ENCODE data around the gene GLIS1. TPM values are rescaled to one million over a fixed set of nuclear protein-coding genes. Genes with fewer than 3 reads are reported as not detected.

GLIS1 gene
- total RNA-seq, 1 experiment from 2014 or later: 1.7 TPM

DNA sequence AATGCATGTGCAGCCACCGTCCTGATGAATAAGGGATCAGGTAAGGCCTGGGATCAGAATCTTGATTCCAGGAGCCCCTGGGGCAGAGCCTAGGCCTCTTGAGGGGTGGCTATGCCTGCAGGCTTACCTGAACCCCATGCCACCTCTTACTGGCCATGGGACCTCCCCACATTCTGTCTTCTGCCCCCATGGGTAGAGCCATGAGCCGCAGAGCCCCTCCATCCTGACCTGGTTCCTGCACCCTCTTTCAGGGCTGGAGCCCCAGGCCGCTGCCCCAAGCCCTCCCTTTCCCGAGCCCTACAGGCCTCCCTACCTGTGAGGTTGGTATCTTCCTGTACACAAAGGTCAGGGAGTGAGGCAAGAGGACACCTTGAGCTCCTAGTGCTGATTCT, 159.0 kb downstream of the GLIS1 start:
- no peak overlapping the region for H3K9ac ChIP-seq (ENCODE audit: low read length)
- H3K9me3 ChIP-seq (ENCODE audit: low read length): no peaks in the 10 kb centered on the region
- H3K27me3 ChIP-seq (ENCODE audit: low read length): no peaks in the 10 kb centered on the region
- CTCF ChIA-PET: no interaction called here
- no peaks in the 10 kb centered on the region for H4K20me1 ChIP-seq (ENCODE audit: low read length)
- no peaks in the 10 kb centered on the region for H3K9me2 ChIP-seq (replicated peaks; ENCODE audit: low read length)
- no peak overlapping the region for H3K4me2 ChIP-seq (ENCODE audit: low read length)
- TF ChIP-seq EZH2 (IDR thresholded peaks at IDR 0.05; ENCODE audit: low read length, unreplicated experiment) (no peak), EZH2phosphoT487 (IDR thresholded peaks at IDR 0.05; ENCODE audit: borderline replicate concordance, low read length) (no peak), CTCF (conservative IDR thresholded peaks at IDR 0.05; ENCODE audit: low read depth, low read length) (no peak)
- ATAC-seq (no peak), DNase-seq (no peak)
- H3K4me3 ChIP-seq (ENCODE audit: low read length): no peak overlapping the region
- intact Hi-C loops (cut with micrococcal nuclease): no loop called here
- no peaks in the 10 kb centered on the region for H3K79me2 ChIP-seq (ENCODE audit: low read length)
- no peaks in the 10 kb centered on the region for H3K4me1 ChIP-seq (ENCODE audit: insufficient read depth, low read length)
- POLR2A ChIA-PET (ENCODE audit: unreplicated experiment): interaction anchor here (0.7 kb wide), 1 partner anchor 86 kb away, joined by 3 read pairs; no protein-coding TSS in a partner anchor
- no peaks in the 10 kb centered on the region for H3F3A ChIP-seq (ENCODE audit: low read length, unreplicated experiment)
- no peak overlapping the region for H3K27ac ChIP-seq (ENCODE audit: low read length)
- no peaks in the 10 kb centered on the region for H3K36me3 ChIP-seq (ENCODE audit: low read depth, low read length)
- no TSS peak for BruUV-seq (replicated peaks)
- H2AFZ ChIP-seq (ENCODE audit: low read length): no peak overlapping the region

- H3K4me3 ChIP-seq (ENCODE audit: low read length): no peak overlapping the region
- no peaks in the 10 kb centered on the region for H3K9me2 ChIP-seq (replicated peaks; ENCODE audit: low read length)
- no peak overlapping the region for H2AFZ ChIP-seq (ENCODE audit: low read length)
- no peaks in the 10 kb centered on the region for H3F3A ChIP-seq (ENCODE audit: low read length, unreplicated experiment)
- CTCF ChIA-PET: no interaction called here
- ATAC-seq (no peak), DNase-seq (no peak)
- H3K9ac ChIP-seq (ENCODE audit: low read length): no peak overlapping the region
- H3K9me3 ChIP-seq (ENCODE audit: low read length): no peaks in the 10 kb centered on the region
- intact Hi-C loops (cut with micrococcal nuclease): no loop called here
- H3K27me3 ChIP-seq (ENCODE audit: low read length): no peaks in the 10 kb centered on the region
- H3K4me1 ChIP-seq (ENCODE audit: insufficient read depth, low read length): no peaks in the 10 kb centered on the region
- TF ChIP-seq EZH2phosphoT487 (IDR thresholded peaks at IDR 0.05; ENCODE audit: borderline replicate concordance, low read length) (no peak), EZH2 (IDR thresholded peaks at IDR 0.05; ENCODE audit: low read length, unreplicated experiment) (no peak), CTCF (conservative IDR thresholded peaks at IDR 0.05; ENCODE audit: low read depth, low read length) (no peak)
- H3K27ac ChIP-seq (ENCODE audit: low read length): no peak overlapping the region
- POLR2A ChIA-PET (ENCODE audit: unreplicated experiment): interaction anchor here (0.7 kb wide), 1 partner anchor 86 kb away, joined by 3 read pairs; no protein-coding TSS in a partner anchor
- no peak overlapping the region for H3K4me2 ChIP-seq (ENCODE audit: low read length)
- no peaks in the 10 kb centered on the region for H3K36me3 ChIP-seq (ENCODE audit: low read depth, low read length)
- no peaks in the 10 kb centered on the region for H4K20me1 ChIP-seq (ENCODE audit: low read length)
- no TSS peak for BruUV-seq (replicated peaks)
- H3K79me2 ChIP-seq (ENCODE audit: low read length): no peaks in the 10 kb centered on the region
Observed at GRCh38 chr1:53579221-53580008, 159.5 kb downstream of the GLIS1 start.

DNA sequence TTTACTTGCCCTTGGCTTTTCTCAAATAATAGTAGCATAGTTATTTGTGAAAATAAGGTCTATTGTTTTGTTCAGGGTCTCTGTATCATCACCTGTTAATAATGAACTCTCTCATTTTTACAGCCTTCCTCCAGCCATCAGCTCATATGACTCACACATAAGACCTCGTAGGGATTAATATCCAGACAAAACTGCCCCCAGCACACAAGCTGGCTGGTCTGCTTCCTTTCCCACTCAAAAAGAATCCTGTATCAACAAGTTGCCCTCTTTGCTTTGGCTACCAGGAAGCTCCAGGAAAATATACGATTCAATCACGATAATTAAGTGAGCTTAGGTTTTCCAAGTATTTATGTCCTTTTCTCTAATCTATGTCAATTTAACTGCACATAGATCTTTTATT, 160.6 kb downstream of the GLIS1 start:
- H3K4me3 ChIP-seq (ENCODE audit: low read length): no peak overlapping the region
- intact Hi-C loops (cut with micrococcal nuclease): no loop called here

More for the DNA sequence above, 160.6 kb downstream of the GLIS1 start:
- no peaks in the 10 kb centered on the region for H3K9me2 ChIP-seq (replicated peaks; ENCODE audit: low read length)
- POLR2A ChIA-PET (ENCODE audit: unreplicated experiment): no interaction called here
- no peaks in the 10 kb centered on the region for H3K9me3 ChIP-seq (ENCODE audit: low read length)
- no peaks in the 10 kb centered on the region for H3K79me2 ChIP-seq (ENCODE audit: low read length)
- ATAC-seq: no peak; the same call in 1 of the 2 replicates
- no peaks in the 10 kb centered on the region for H4K20me1 ChIP-seq (ENCODE audit: low read length)
- no peak overlapping the region for H3K9ac ChIP-seq (ENCODE audit: low read length)
- H3K4me2 ChIP-seq (ENCODE audit: low read length): no peak overlapping the region
- no peaks in the 10 kb centered on the region for H3K4me1 ChIP-seq (ENCODE audit: insufficient read depth, low read length)
- no peaks in the 10 kb centered on the region for H3K27me3 ChIP-seq (ENCODE audit: low read length)
- BruUV-seq (replicated peaks): no TSS peak
- DNase-seq: no peak
- CTCF ChIA-PET: interaction anchor here (0.6 kb wide), 1 partner anchor 92 kb away, joined by 3 read pairs; no protein-coding TSS in a partner anchor
- no peaks in the 10 kb centered on the region for H3K36me3 ChIP-seq (ENCODE audit: low read depth, low read length)
- no peak overlapping the region for H2AFZ ChIP-seq (ENCODE audit: low read length)
- TF ChIP-seq EZH2phosphoT487 (IDR thresholded peaks at IDR 0.05; ENCODE audit: borderline replicate concordance, low read length) (no peak), EZH2 (IDR thresholded peaks at IDR 0.05; ENCODE audit: low read length, unreplicated experiment) (no peak), CTCF (conservative IDR thresholded peaks at IDR 0.05; ENCODE audit: low read depth, low read length) (no peak)
- no peak overlapping the region for H3K27ac ChIP-seq (ENCODE audit: low read length)
- no peaks in the 10 kb centered on the region for H3F3A ChIP-seq (ENCODE audit: low read length, unreplicated experiment)
